HL-60 (cell line): Measurements from ENCODE around the gene OR4S2.

Experiments used
- DNase-seq, 2 experiments: peaks; one replicate each; pipeline ENCODE4 v3.0.0-alpha.2; 2010 to 2020; ENCODE audit warnings: low read depth in 1 of 2, low spot score in 1 of 2
- H3K27ac ChIP-seq: fragments of 250-450 bp; sonication (Bioruptor Pico); replicated peaks from 2 replicates; pipeline ENCODE4 v1.5.1; 2020; ENCODE audit warnings: mild to moderate bottlenecking, moderate library complexity
- H3K27me3 ChIP-seq: fragments of 250-450 bp; sonication (Bioruptor Pico); 2 replicates; pipeline ENCODE4 v1.5.1; 2021; ENCODE audit warnings: mild to moderate bottlenecking, moderate library complexity; ENCODE audit not compliant: insufficient read depth, poor library complexity, severe bottlenecking
- H3K4me3 ChIP-seq: replicated peaks from 2 replicates; pipeline ENCODE4 v1.5.1; 2011; ENCODE audit warnings: mild to moderate bottlenecking, control low read depth, low read length; ENCODE audit not compliant: insufficient read depth
- GABPA ChIP-seq: IDR thresholded peaks from 2 replicates; pipeline ENCODE4 v1.6.1; 2012; ENCODE audit warnings: low read depth
- POLR2AphosphoS5 ChIP-seq: IDR thresholded peaks from 2 replicates; pipeline ENCODE4 v1.6.1; 2012; ENCODE audit warnings: low read depth
- REST ChIP-seq: IDR thresholded peaks from 2 replicates; pipeline ENCODE4 v1.6.1; 2012; ENCODE audit warnings: low read depth; ENCODE audit not compliant: insufficient replicate concordance
- SPI1 ChIP-seq: IDR thresholded peaks from 2 replicates; pipeline ENCODE4 v1.6.1; 2012; ENCODE audit warnings: low read depth, mild to moderate bottlenecking, borderline replicate concordance
- TF ChIP-seq, protein P1 (sequence below): IDR thresholded peaks from one replicate; pipeline ENCODE4 v1.5.1; 2011; ENCODE audit warnings: low read length, control low read depth, inconsistent platforms; ENCODE audit not compliant: insufficient read depth

Gene OR4S2

DNA sequence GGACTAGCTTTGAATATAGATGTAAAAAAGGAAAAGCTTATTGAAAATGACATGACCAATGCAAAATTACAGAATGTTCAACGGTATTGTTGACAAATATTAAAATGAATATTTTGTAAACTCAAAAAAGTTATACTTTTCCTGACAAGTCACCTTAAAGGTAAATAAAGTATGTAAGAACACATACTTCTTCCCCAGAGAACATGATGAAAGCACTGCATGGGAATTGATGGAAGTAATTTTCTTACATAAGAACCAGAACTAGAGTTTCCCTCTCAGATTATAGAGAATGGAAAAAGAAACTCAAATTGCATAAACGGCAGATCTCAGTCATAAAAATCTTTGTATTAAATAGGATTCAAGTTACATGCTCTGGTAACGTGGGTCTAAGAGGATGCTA is 13.3 kb upstream of the OR4S2 start, which contains the start of gene OR4P4:
Gene OR4P4 (plus strand): TSS at position 301 of the 400 bp plus-strand sequence.
- Histone ChIP-seq H3K4me3 (no peak within 1 kb of the TSS), H3K27me3 (no peaks in the 10 kb centered on the region), H3K27ac (no peak within 1 kb of the TSS)
- no peak for DNase-seq
- no peak for TF ChIP-seq POLR2AphosphoS5
- TF ChIP-seq, protein P1, sequence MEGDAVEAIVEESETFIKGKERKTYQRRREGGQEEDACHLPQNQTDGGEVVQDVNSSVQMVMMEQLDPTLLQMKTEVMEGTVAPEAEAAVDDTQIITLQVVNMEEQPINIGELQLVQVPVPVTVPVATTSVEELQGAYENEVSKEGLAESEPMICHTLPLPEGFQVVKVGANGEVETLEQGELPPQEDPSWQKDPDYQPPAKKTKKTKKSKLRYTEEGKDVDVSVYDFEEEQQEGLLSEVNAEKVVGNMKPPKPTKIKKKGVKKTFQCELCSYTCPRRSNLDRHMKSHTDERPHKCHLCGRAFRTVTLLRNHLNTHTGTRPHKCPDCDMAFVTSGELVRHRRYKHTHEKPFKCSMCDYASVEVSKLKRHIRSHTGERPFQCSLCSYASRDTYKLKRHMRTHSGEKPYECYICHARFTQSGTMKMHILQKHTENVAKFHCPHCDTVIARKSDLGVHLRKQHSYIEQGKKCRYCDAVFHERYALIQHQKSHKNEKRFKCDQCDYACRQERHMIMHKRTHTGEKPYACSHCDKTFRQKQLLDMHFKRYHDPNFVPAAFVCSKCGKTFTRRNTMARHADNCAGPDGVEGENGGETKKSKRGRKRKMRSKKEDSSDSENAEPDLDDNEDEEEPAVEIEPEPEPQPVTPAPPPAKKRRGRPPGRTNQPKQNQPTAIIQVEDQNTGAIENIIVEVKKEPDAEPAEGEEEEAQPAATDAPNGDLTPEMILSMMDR = no peak
- TF ChIP-seq GABPA = no peak
- no peak for TF ChIP-seq REST
- TF ChIP-seq SPI1 = no peak

GRCh38 chr11:55652560-55652959 is 4.4 kb downstream of the OR4S2 start:
- DNase-seq = no peak
- H3K4me3 ChIP-seq = no peak overlapping the region
- TF ChIP-seq POLR2AphosphoS5 (no peak), SPI1 (no peak), REST (no peak), GABPA (no peak)
- TF ChIP-seq, protein P1 = no peak

GRCh38 chr11:55655096-55655495 is 7.0 kb downstream of the OR4S2 start:
- DNase-seq = no peak
- TF ChIP-seq GABPA = no peak
- TF ChIP-seq SPI1 = no peak
- no peak for TF ChIP-seq REST
- no peak for TF ChIP-seq POLR2AphosphoS5
- TF ChIP-seq, protein P1 = no peak

More at GRCh38 chr11:55652560-55652959, 4.4 kb downstream of the OR4S2 start:
- H3K27me3 ChIP-seq = no peaks in the 10 kb centered on the region
- H3K27ac ChIP-seq = no peak overlapping the region

More at GRCh38 chr11:55655096-55655495, 7.0 kb downstream of the OR4S2 start:
- H3K4me3 ChIP-seq = no peak overlapping the region
- H3K27me3 ChIP-seq = no peaks in the 10 kb centered on the region
- no peak overlapping the region for H3K27ac ChIP-seq
